Tibial nerve (tissue), 3 donors: Measurements from ENCODE around the gene SHROOM3.

Experiments used
- POLR2A ChIP-seq, 2 donors: fragments of 450-650 bp; IDR thresholded peaks; one replicate each; pipeline ENCODE4 v1.6.1; 2017; ENCODE audit warnings: antibody characterized with exemption in 2 of 2, mild to moderate bottlenecking in 2 of 2, moderate library complexity in 2 of 2
- TF ChIP-seq, protein P1 (sequence below), 5 experiments: fragments of 200-600 bp in 3 of 5; fragments of 450-650 bp in 2 of 5; sonication (generic) in 3 of 5; IDR thresholded peaks; one replicate each; pipeline ENCODE4 v1.5.1; 2016 to 2019; ENCODE audit warnings: antibody characterized with exemption in 5 of 5, mild to moderate bottlenecking in 3 of 5, moderate library complexity in 2 of 5

DNA sequence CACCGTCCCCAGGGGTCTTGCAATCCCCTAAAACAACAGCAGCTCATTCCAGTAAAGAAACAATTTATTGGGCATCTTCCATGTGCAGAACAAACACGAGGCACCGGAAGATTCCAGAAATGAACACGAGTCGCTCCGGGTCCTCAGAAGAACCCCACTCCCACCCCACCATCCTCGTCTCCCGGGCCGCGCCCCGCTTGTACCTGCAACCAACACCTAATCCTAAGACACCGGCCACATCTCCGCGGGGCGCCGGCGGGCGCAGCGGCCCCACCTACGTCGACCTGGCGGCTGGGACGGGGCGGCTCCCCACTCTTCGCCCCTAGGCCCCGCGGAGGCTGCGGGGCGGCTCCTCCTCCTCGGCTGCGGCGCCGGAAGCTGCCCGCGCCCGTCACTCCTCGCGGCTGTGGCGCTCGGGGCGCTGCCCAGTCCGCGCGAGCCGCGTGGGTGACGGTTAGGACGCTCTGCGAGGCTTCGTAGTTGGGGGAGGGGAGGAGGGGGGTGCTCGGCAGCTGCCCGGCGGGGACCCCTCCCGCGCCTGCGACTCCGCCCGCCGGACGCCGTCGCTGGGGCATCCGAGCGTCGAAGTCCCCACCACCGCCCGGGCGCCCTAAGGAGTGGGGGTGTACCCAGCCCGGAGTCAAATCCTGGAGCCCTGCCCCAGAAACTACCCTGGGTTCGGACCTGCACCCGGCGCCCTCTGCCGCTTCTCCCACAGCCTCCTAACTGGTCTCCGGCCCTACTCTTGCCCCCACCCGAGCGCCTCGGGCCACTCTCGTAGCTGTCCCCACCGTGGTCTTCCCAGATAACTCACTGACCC lies 14.1 kb upstream of the SHROOM3 start, which contains the start of gene CCDC158:
- TF ChIP-seq, protein P1, sequence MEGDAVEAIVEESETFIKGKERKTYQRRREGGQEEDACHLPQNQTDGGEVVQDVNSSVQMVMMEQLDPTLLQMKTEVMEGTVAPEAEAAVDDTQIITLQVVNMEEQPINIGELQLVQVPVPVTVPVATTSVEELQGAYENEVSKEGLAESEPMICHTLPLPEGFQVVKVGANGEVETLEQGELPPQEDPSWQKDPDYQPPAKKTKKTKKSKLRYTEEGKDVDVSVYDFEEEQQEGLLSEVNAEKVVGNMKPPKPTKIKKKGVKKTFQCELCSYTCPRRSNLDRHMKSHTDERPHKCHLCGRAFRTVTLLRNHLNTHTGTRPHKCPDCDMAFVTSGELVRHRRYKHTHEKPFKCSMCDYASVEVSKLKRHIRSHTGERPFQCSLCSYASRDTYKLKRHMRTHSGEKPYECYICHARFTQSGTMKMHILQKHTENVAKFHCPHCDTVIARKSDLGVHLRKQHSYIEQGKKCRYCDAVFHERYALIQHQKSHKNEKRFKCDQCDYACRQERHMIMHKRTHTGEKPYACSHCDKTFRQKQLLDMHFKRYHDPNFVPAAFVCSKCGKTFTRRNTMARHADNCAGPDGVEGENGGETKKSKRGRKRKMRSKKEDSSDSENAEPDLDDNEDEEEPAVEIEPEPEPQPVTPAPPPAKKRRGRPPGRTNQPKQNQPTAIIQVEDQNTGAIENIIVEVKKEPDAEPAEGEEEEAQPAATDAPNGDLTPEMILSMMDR (IDR thresholded peaks at IDR 0.05) = no peak
- TF ChIP-seq POLR2A (IDR thresholded peaks at IDR 0.05) = no peak
